Measurements from ENCODE around the gene ZNF775. TPM values are rescaled to one million over a fixed set of nuclear protein-coding genes. Genes with fewer than 3 reads are reported as not detected.

ZNF775 gene
- 3.9 and 4.5 TPM in 2 replicates for total RNA-seq

DNA sequence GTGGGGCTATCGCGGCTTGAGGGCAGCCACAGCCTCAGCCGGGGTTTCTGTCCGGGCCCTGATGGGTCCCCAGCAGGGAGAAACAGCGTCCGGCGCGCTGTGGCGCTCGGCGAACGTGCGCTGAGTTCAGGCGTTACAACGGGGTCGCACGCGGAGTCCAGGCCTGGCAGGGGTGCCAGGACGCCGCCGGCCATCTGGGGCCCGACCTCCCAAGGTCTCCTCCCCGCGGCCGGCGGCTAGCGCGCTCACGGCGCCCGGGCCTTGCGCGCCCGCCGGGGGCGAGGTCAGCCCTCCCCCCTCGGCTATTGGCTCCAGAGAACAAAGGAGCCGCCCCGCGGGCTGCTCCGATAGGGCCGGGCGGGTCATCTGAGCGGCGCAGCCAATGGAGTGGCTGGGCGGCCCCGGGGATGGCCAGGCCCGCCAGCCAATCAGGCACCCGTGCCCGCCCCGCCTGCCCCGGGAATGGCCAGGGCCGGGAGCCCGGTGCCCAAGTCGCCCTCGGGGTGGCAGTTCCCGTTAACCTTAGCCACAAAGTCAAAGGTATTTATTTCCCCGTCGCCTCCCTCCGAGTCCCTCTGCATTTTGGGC, at the start of gene ZNF775:
Gene ZNF775, plus strand, starts transcription at position 478 of the 588 bp plus-strand sequence. CDS start 9,141 bp downstream, outside the sequence.
- peak within 1 kb of the TSS; percentile 90 for H3K4me3 Mint-ChIP-seq
- peak within 1 kb of the TSS; percentile 83 for H3K27ac Mint-ChIP-seq
- intact Hi-C loops (cut with micrococcal nuclease), result loop anchor here (1.0 to 5.0 kb wide), 12 partner anchors 10 to 854 kb away; partner anchors contain the start of genes CHPF2, GIMAP4 and ZNF862
- DNase-seq (ENCODE audit: low spot score), result peak; percentile 93
- no peaks in the 10 kb centered on the region for H3K9me3 Mint-ChIP-seq
- H3K27me3 Mint-ChIP-seq (ENCODE audit: insufficient read depth), result no peaks in the 10 kb centered on the region
- peaks cover 59% of the 10 kb centered on the region for H3K4me1 Mint-ChIP-seq (ENCODE audit: low read depth)
- H3K36me3 Mint-ChIP-seq (ENCODE audit: low read depth), result peaks cover 5% of the 10 kb centered on the region

- H3K4me1 Mint-ChIP-seq (ENCODE audit: low read depth), result peaks cover 17% of the 10 kb centered on the region
- H3K27ac Mint-ChIP-seq, result no peak overlapping the region
- no peak for DNase-seq (ENCODE audit: low spot score)
- no peak overlapping the region for H3K4me3 Mint-ChIP-seq
- intact Hi-C loops (cut with micrococcal nuclease), result loop anchor here (10.0 kb wide), 1 partner anchor 685 kb away; no protein-coding TSS in a partner anchor
- peaks cover 30% of the 10 kb centered on the region for H3K36me3 Mint-ChIP-seq (ENCODE audit: low read depth)
- H3K27me3 Mint-ChIP-seq (ENCODE audit: insufficient read depth), result no peaks in the 10 kb centered on the region
- H3K9me3 Mint-ChIP-seq, result no peaks in the 10 kb centered on the region
Measured at GRCh38 chr7:150329331-150330120, 49.6 kb upstream of the ZNF775 start.

- H3K4me3 Mint-ChIP-seq, result no peak overlapping the region
- peaks cover 9% of the 10 kb centered on the region for H3K4me1 Mint-ChIP-seq (ENCODE audit: low read depth)
- no peak overlapping the region for H3K27ac Mint-ChIP-seq
- H3K9me3 Mint-ChIP-seq, result no peaks in the 10 kb centered on the region
- peaks cover 27% of the 10 kb centered on the region for H3K36me3 Mint-ChIP-seq (ENCODE audit: low read depth)
- no peaks in the 10 kb centered on the region for H3K27me3 Mint-ChIP-seq (ENCODE audit: insufficient read depth)
- intact Hi-C loops (cut with micrococcal nuclease), result no loop called here
- DNase-seq (ENCODE audit: low spot score), result no peak
Measured at GRCh38 chr7:150330211-150330885, 48.8 kb upstream of the ZNF775 start.

DNA sequence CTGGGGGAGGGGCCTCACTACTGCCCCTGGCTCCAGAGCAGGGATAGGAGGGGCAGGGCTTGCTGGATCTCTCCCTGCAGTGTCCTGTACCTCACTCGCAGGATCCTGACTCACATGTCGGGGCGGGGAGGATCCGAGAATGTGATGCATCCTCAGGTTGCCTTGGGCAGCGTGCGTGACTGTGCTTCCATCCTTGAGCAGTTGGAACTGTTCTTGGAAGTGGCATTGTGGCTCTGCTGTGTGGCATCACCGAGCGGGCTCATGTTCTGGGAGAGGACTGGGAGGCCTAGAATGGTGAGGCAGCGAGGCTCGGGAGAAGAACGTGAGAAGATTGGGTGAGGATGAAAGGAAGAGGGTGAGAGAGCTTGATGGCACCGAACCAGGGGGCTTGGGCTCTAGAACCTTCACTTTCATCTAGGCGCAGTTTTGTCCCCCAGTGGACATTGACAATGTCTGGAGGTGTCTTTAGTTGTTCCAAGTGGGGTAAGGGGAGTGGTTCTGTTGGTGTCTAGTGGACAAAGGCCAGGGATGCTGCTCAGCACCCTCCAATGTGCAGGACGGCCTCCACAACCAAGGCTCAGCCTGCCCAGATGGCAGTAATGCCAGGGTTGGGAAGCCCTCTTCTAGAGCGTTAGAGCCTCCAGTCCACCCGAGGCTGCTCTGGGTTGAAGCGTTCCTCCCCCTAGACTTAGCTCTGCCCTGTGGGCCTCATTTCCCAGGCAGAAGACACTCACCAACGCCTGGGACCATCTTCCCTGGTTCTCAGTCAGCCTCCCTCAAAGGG, 46.1 kb upstream of the ZNF775 start:
- no peak for DNase-seq (ENCODE audit: low spot score)
- intact Hi-C loops (cut with micrococcal nuclease), result no loop called here
- no peaks in the 10 kb centered on the region for H3K4me1 Mint-ChIP-seq (ENCODE audit: low read depth)
- H3K4me3 Mint-ChIP-seq, result no peak overlapping the region
- H3K27ac Mint-ChIP-seq, result no peak overlapping the region
- peaks cover 15% of the 10 kb centered on the region for H3K36me3 Mint-ChIP-seq (ENCODE audit: low read depth)
- no peaks in the 10 kb centered on the region for H3K9me3 Mint-ChIP-seq
- H3K27me3 Mint-ChIP-seq (ENCODE audit: insufficient read depth), result no peaks in the 10 kb centered on the region

- DNase-seq (ENCODE audit: low spot score), result no peak
- no peaks in the 10 kb centered on the region for H3K4me1 Mint-ChIP-seq (ENCODE audit: low read depth)
- no peaks in the 10 kb centered on the region for H3K9me3 Mint-ChIP-seq
- H3K27me3 Mint-ChIP-seq (ENCODE audit: insufficient read depth), result no peaks in the 10 kb centered on the region
- H3K27ac Mint-ChIP-seq, result no peak overlapping the region
- H3K4me3 Mint-ChIP-seq, result no peak overlapping the region
- intact Hi-C loops (cut with micrococcal nuclease), result no loop called here
- H3K36me3 Mint-ChIP-seq (ENCODE audit: low read depth), result peaks cover 13% of the 10 kb centered on the region
Measured at GRCh38 chr7:150333659-150334058, 45.5 kb upstream of the ZNF775 start.

GRCh38 chr7:150334108-150334507, 45.0 kb upstream of the ZNF775 start:
- DNase-seq (ENCODE audit: low spot score), result no peak
- Mint-ChIP-seq H3K27me3 (ENCODE audit: insufficient read depth) (no peaks in the 10 kb centered on the region), H3K36me3 (ENCODE audit: low read depth) (peaks cover 11% of the 10 kb centered on the region), H3K4me3 (no peak overlapping the region), H3K27ac (no peak overlapping the region), H3K9me3 (no peaks in the 10 kb centered on the region), H3K4me1 (ENCODE audit: low read depth) (no peaks in the 10 kb centered on the region)
- intact Hi-C loops (cut with micrococcal nuclease), result no loop called here

GRCh38 chr7:150335108-150335773, 43.9 kb upstream of the ZNF775 start:
- intact Hi-C loops (cut with micrococcal nuclease), result no loop called here
- no peak for DNase-seq (ENCODE audit: low spot score)
- Mint-ChIP-seq H3K36me3 (ENCODE audit: low read depth) (peaks cover 11% of the 10 kb centered on the region), H3K4me1 (ENCODE audit: low read depth) (no peaks in the 10 kb centered on the region), H3K4me3 (no peak overlapping the region), H3K27ac (no peak overlapping the region), H3K9me3 (no peaks in the 10 kb centered on the region), H3K27me3 (ENCODE audit: insufficient read depth) (peaks cover 4% of the 10 kb centered on the region)

- Mint-ChIP-seq H3K27me3 (ENCODE audit: insufficient read depth) (peaks cover 5% of the 10 kb centered on the region), H3K36me3 (ENCODE audit: low read depth) (peaks cover 11% of the 10 kb centered on the region), H3K4me1 (ENCODE audit: low read depth) (no peaks in the 10 kb centered on the region), H3K4me3 (no peak overlapping the region), H3K9me3 (no peaks in the 10 kb centered on the region), H3K27ac (no peak overlapping the region)
- DNase-seq (ENCODE audit: low spot score), result no peak
- intact Hi-C loops (cut with micrococcal nuclease), result no loop called here
Measured at GRCh38 chr7:150335774-150336112, 43.4 kb upstream of the ZNF775 start.

- Mint-ChIP-seq H3K27me3 (ENCODE audit: insufficient read depth) (peaks cover 8% of the 10 kb centered on the region), H3K27ac (no peak overlapping the region), H3K36me3 (ENCODE audit: low read depth) (peaks cover 7% of the 10 kb centered on the region), H3K9me3 (no peaks in the 10 kb centered on the region), H3K4me1 (ENCODE audit: low read depth) (no peaks in the 10 kb centered on the region), H3K4me3 (no peak overlapping the region)
- no peak for DNase-seq (ENCODE audit: low spot score)
- intact Hi-C loops (cut with micrococcal nuclease), result no loop called here
Measured at GRCh38 chr7:150336746-150337145, 42.4 kb upstream of the ZNF775 start.

GRCh38 chr7:150337179-150337578, 42.0 kb upstream of the ZNF775 start:
- Mint-ChIP-seq H3K36me3 (ENCODE audit: low read depth) (peaks cover 4% of the 10 kb centered on the region), H3K4me1 (ENCODE audit: low read depth) (no peaks in the 10 kb centered on the region), H3K9me3 (no peaks in the 10 kb centered on the region), H3K27ac (no peak overlapping the region), H3K4me3 (no peak overlapping the region), H3K27me3 (ENCODE audit: insufficient read depth) (peaks cover 12% of the 10 kb centered on the region)
- no peak for DNase-seq (ENCODE audit: low spot score)
- intact Hi-C loops (cut with micrococcal nuclease), result no loop called here

GRCh38 chr7:150337659-150338081, 41.5 kb upstream of the ZNF775 start:
- intact Hi-C loops (cut with micrococcal nuclease), result no loop called here

DNA sequence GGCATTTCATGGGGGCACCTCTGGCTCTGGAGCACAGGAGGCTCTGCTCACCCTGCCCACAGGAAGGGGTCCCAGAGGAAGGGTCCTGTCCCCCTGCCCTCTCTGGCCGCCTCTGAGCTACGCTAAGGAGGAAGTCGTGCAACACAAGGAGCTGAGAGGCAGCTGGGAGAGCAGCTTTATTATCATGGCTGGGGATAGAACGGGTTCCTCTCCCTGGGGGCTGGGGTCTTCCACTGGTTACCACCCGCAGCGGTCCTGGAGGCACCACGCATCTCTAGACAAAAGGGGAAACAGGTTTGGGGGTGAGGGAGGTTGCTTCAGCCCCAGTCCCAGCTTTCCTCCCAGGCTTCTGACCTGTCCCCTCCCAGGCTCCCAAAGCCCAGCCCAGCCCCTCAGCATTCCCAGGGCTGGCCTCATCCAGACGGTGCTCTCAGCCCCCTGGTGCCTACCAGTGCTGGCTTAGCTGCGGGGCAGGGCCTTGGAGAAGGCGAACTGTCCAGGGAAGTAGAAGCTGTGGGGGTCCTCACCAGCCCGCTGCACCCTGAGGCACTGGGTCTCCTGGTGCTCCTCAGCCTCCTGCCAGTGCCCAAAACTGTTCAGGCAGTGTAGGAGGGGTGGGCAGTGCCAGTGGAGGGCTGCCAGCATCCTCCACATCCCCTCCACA, 40.8 kb upstream of the ZNF775 start:
- no peak for DNase-seq (ENCODE audit: low spot score)
- Mint-ChIP-seq H3K36me3 (ENCODE audit: low read depth) (peaks cover 4% of the 10 kb centered on the region), H3K9me3 (no peaks in the 10 kb centered on the region), H3K27ac (no peak overlapping the region), H3K4me1 (ENCODE audit: low read depth) (no peaks in the 10 kb centered on the region), H3K4me3 (no peak overlapping the region), H3K27me3 (ENCODE audit: insufficient read depth) (peaks cover 23% of the 10 kb centered on the region)
- intact Hi-C loops (cut with micrococcal nuclease), result no loop called here

More at GRCh38 chr7:150337659-150338081, 41.5 kb upstream of the ZNF775 start:
- Mint-ChIP-seq H3K27me3 (ENCODE audit: insufficient read depth) (peaks cover 17% of the 10 kb centered on the region), H3K4me1 (ENCODE audit: low read depth) (no peaks in the 10 kb centered on the region), H3K4me3 (no peak overlapping the region), H3K27ac (no peak overlapping the region), H3K9me3 (no peaks in the 10 kb centered on the region), H3K36me3 (ENCODE audit: low read depth) (peaks cover 4% of the 10 kb centered on the region)
- DNase-seq (ENCODE audit: low spot score), result no peak
